Esophagus muscularis mucosa (tissue), 4 donors: ENCODE results near the gene MUSTN1. TPM values are rescaled to one million over a fixed set of nuclear protein-coding genes. Genes with fewer than 3 reads are reported as not detected.

Experiments used
- DNase-seq: peaks from one replicate; pipeline ENCODE4 v3.0.0-alpha.2; 2017; ENCODE audit errors: extremely low spot score
- H3K27ac ChIP-seq, 4 donors: fragments of 200-600 bp; sonication (generic); replicated peaks in 1 of 4; 1 replicate in 3 of 4; 2 replicates in 1 of 4; pipeline ENCODE4 v1.5.1; 2016 to 2019; ENCODE audit warnings: mild to moderate bottlenecking in 1 of 4
- H3K27me3 ChIP-seq, 4 donors: fragments of 200-600 bp; sonication (generic); one replicate each; pipeline versions ENCODE4 v1.5.1 to v1.6.0; 2016 to 2019
- H3K36me3 ChIP-seq, 4 donors: fragments of 200-600 bp; sonication (generic); one replicate each; pipeline ENCODE4 v1.5.1; 2016 to 2019
- H3K4me1 ChIP-seq, 4 donors: fragments of 200-600 bp; sonication (generic); one replicate each; pipeline ENCODE4 v1.5.1; 2016 to 2019
- H3K4me3 ChIP-seq, 4 donors: fragments of 200-600 bp; sonication (generic); 1 replicate in 2 of 4; 2 replicates in 2 of 4; pipeline ENCODE4 v1.5.1; 2016 to 2019; ENCODE audit warnings: mild to moderate bottlenecking in 4 of 4, moderate library complexity in 1 of 4
- H3K9me3 ChIP-seq, 4 donors: fragments of 200-600 bp; sonication (generic); 1 replicate in 3 of 4; 2 replicates in 1 of 4; pipeline ENCODE4 v1.5.1; 2016 to 2019
- CTCF ChIP-seq, 3 experiments: fragments of 200-600 bp in 2 of 3; fragments of 450-650 bp in 1 of 3; sonication (generic) in 2 of 3; IDR thresholded peaks; one replicate each; pipeline ENCODE4 v1.5.1; 2017 to 2019; ENCODE audit warnings: antibody characterized with exemption in 3 of 3, mild to moderate bottlenecking in 2 of 3, moderate library complexity in 1 of 3
- EP300 ChIP-seq: sonication (generic); formaldehyde crosslinking; IDR thresholded peaks from one replicate; pipeline ENCODE4 v1.6.1; 2017; ENCODE audit warnings: antibody characterized with exemption
- POLR2A ChIP-seq: fragments of 450-650 bp; IDR thresholded peaks from one replicate; pipeline ENCODE4 v1.6.1; 2017; ENCODE audit warnings: antibody characterized with exemption, moderate library complexity, mild to moderate bottlenecking, low read depth
- POLR2AphosphoS5 ChIP-seq, 2 donors: sonication (generic); formaldehyde crosslinking; IDR thresholded peaks; one replicate each; pipeline ENCODE4 v1.6.1; 2017; ENCODE audit warnings: antibody characterized with exemption in 2 of 2
- WGBS: methylation state at CpG from one replicate; pipeline ENCODE4 v1.1.5; 2018; 5-methylcytosine and 5-hydroxymethylcytosine counted together
- intact Hi-C: fragments of 100-400 bp; cut with DNase I; formaldehyde crosslinking; loops from one replicate; pipeline ENCODE4 v1.15.1; 2023
- total RNA-seq, 4 donors: library from RNA; depleted of rRNA; stranded (reverse); fragments of >200 nt; gene quantifications; one replicate each; pipeline versions ENCODE4 v1.1.0 to v1.2.1, GENCODE V29; 2016

The MUSTN1 gene
- total RNA-seq, 4 donors from 2014 or later, result 6.6 to 17.7 (median 12.5) TPM

- no peaks in the 10 kb centered on the region for H3K9me3 ChIP-seq
- H3K27ac ChIP-seq, result no peak overlapping the region
- TF ChIP-seq POLR2AphosphoS5 (IDR thresholded peaks at IDR 0.05) (no peak), POLR2A (no peak), EP300 (no peak), CTCF (IDR thresholded peaks at IDR 0.05) (no peak)
- intact Hi-C loops, result no loop called here
- no peaks in the 10 kb centered on the region for H3K4me1 ChIP-seq
- no peak overlapping the region for H3K4me3 ChIP-seq
- DNase-seq, result no peak
- peaks cover 6 to 32% (median 21%) of the 10 kb centered on the region in 4 donors for H3K36me3 ChIP-seq
- WGBS, result 93% methylated on average over 2 of the region's 2 CpGs
- H3K27me3 ChIP-seq, result no peaks in the 10 kb centered on the region
These were observed 14.9 kb downstream of the MUSTN1 start for GRCh38 chr3:52819936-52820335.

GRCh38 chr3:52817860-52818259 lies 17.0 kb downstream of the MUSTN1 start:
- intact Hi-C loops, result no loop called here
- H3K36me3 ChIP-seq, result peaks cover 0 to 18% (median 5%) of the 10 kb centered on the region in 4 donors

GRCh38 chr3:52817221-52817620 lies 17.6 kb downstream of the MUSTN1 start:
- no peak for TF ChIP-seq POLR2A
- TF ChIP-seq EP300, result no peak
- TF ChIP-seq POLR2AphosphoS5 (IDR thresholded peaks at IDR 0.05), result no peak
- no peak for TF ChIP-seq CTCF (IDR thresholded peaks at IDR 0.05)
- DNase-seq, result no peak
- no peak overlapping the region for H3K27ac ChIP-seq
- H3K36me3 ChIP-seq, result peaks cover 0 to 12% (median 3%) of the 10 kb centered on the region in 4 donors
- intact Hi-C loops, result no loop called here
- 100% methylated on average over 7 of the region's 10 CpGs for WGBS
- no peak overlapping the region for H3K4me3 ChIP-seq
- no peaks in the 10 kb centered on the region for H3K9me3 ChIP-seq
- no peaks in the 10 kb centered on the region for H3K27me3 ChIP-seq
- H3K4me1 ChIP-seq, result no peaks in the 10 kb centered on the region

More at GRCh38 chr3:52817860-52818259, 17.0 kb downstream of the MUSTN1 start:
- 94% methylated on average over 6 of the region's 7 CpGs for WGBS
- TF ChIP-seq EP300, result no peak
- no peak for TF ChIP-seq CTCF (IDR thresholded peaks at IDR 0.05)
- TF ChIP-seq POLR2AphosphoS5 (IDR thresholded peaks at IDR 0.05), result no peak
- no peak for TF ChIP-seq POLR2A
- Histone ChIP-seq H3K27ac (no peak overlapping the region), H3K4me3 (no peak overlapping the region), H3K4me1 (no peaks in the 10 kb centered on the region), H3K9me3 (no peaks in the 10 kb centered on the region), H3K27me3 (no peaks in the 10 kb centered on the region)
- no peak for DNase-seq

GRCh38 chr3:52816654-52817053 lies 18.2 kb downstream of the MUSTN1 start:
- WGBS, result 96% methylated on average over 9 of the region's 10 CpGs

GRCh38 chr3:52816199-52816598 lies 18.6 kb downstream of the MUSTN1 start:
- H3K27ac ChIP-seq, result no peak overlapping the region
- WGBS, result 93% methylated on average over 4 of the region's 6 CpGs

More at GRCh38 chr3:52816654-52817053, 18.2 kb downstream of the MUSTN1 start:
- TF ChIP-seq EP300 (no peak), POLR2AphosphoS5 (IDR thresholded peaks at IDR 0.05) (no peak)
- peaks cover 0 to 9% (median 3%) of the 10 kb centered on the region in 4 donors for H3K36me3 ChIP-seq
- H3K27ac ChIP-seq, result no peak overlapping the region
- no peak overlapping the region for H3K4me3 ChIP-seq
- no peaks in the 10 kb centered on the region for H3K27me3 ChIP-seq
- no peaks in the 10 kb centered on the region for H3K4me1 ChIP-seq
- DNase-seq, result no peak
- no peaks in the 10 kb centered on the region for H3K9me3 ChIP-seq
- intact Hi-C loops, result no loop called here

More at GRCh38 chr3:52816199-52816598, 18.6 kb downstream of the MUSTN1 start:
- TF ChIP-seq POLR2A (no peak), EP300 (no peak), CTCF (IDR thresholded peaks at IDR 0.05) (no peak), POLR2AphosphoS5 (IDR thresholded peaks at IDR 0.05) (no peak)
- H3K36me3 ChIP-seq, result peaks cover 0 to 6% (median 2%) of the 10 kb centered on the region in 4 donors
- no peaks in the 10 kb centered on the region for H3K9me3 ChIP-seq
- no peak overlapping the region for H3K4me3 ChIP-seq
- DNase-seq, result no peak
- intact Hi-C loops, result no loop called here
- no peaks in the 10 kb centered on the region for H3K4me1 ChIP-seq
- no peaks in the 10 kb centered on the region for H3K27me3 ChIP-seq
